GM23338 (cell line): ENCODE measurements around the gene COA1. TPM values are rescaled to one million over a fixed set of nuclear protein-coding genes. Genes with fewer than 3 reads are reported as not detected.

ENCODE experiments used
- ATAC-seq: fragments of 200-7000 bp; cut with Tn5 transposase; 3 replicates; pipeline ENCODE4 v1.9.1; 2020
- DNase-seq: peaks from one replicate; pipeline ENCODE4 v3.0.0-alpha.2; 2015; ENCODE audit warnings: low spot score
- H2AFZ ChIP-seq: fragments of 200-600 bp; sonication (generic); 2 replicates; pipeline ENCODE4 v1.8.0; 2016; ENCODE audit warnings: antibody characterized with exemption, mild to moderate bottlenecking, moderate library complexity
- H3F3A ChIP-seq: fragments of 200-600 bp; sonication (generic); replicated peaks from 2 replicates; pipeline ENCODE4 v1.8.0; 2017; ENCODE audit warnings: antibody characterized with exemption, mixed run types, low read depth
- H3K27ac ChIP-seq: fragments of 200-600 bp; sonication (generic); 2 replicates; pipeline ENCODE4 v1.6.1; 2016; ENCODE audit warnings: low read depth
- H3K27me3 ChIP-seq: fragments of 200-600 bp; sonication (generic); 2 replicates; pipeline ENCODE4 v1.8.0; 2016; ENCODE audit warnings: mild to moderate bottlenecking, mixed run types, moderate library complexity; ENCODE audit not compliant: insufficient read depth
- H3K36me3 ChIP-seq: fragments of 200-600 bp; sonication (generic); 2 replicates; pipeline ENCODE4 v1.8.0; 2016; ENCODE audit warnings: mild to moderate bottlenecking; ENCODE audit not compliant: insufficient read depth
- H3K4me1 ChIP-seq: fragments of 200-600 bp; sonication (generic); 2 replicates; pipeline ENCODE4 v1.8.0; 2016; ENCODE audit warnings: mild to moderate bottlenecking, moderate library complexity; ENCODE audit not compliant: insufficient read depth
- H3K4me2 ChIP-seq: fragments of 200-600 bp; sonication (generic); 2 replicates; pipeline ENCODE4 v1.7.1; 2017; ENCODE audit warnings: mixed run types
- H3K4me3 ChIP-seq: fragments of 200-600 bp; sonication (generic); 2 replicates; pipeline ENCODE4 v1.6.1; 2016; ENCODE audit warnings: mixed run types
- H3K79me2 ChIP-seq: fragments of 200-600 bp; sonication (generic); replicated peaks from 2 replicates; pipeline ENCODE4 v1.8.0; 2017; ENCODE audit warnings: mild to moderate bottlenecking; ENCODE audit not compliant: insufficient read depth
- H3K9me2 ChIP-seq: fragments of 200-600 bp; sonication (generic); 2 replicates; pipeline ENCODE4 v1.8.0; 2017; ENCODE audit not compliant: insufficient read depth
- H4K20me1 ChIP-seq: fragments of 200-600 bp; sonication (generic); replicated peaks from 2 replicates; pipeline ENCODE4 v1.8.0; 2017; ENCODE audit warnings: mild to moderate bottlenecking; ENCODE audit not compliant: insufficient read depth
- H3K27ac Mint-ChIP-seq: 2 replicates; pipeline ENCODE4 v1.8.0; 2020; ENCODE audit warnings: inconsistent platforms, mild to moderate bottlenecking, moderate library complexity, mixed read lengths
- H3K27me3 Mint-ChIP-seq: 3 replicates; pipeline ENCODE4 v1.8.0; 2022; ENCODE audit warnings: low read depth, mild to moderate bottlenecking, moderate library complexity, mixed read lengths, inconsistent platforms; ENCODE audit not compliant: insufficient read depth, poor library complexity
- H3K36me3 Mint-ChIP-seq: 3 replicates; pipeline ENCODE4 v1.8.0; 2021; ENCODE audit warnings: low read depth, mild to moderate bottlenecking, inconsistent platforms, moderate library complexity, mixed read lengths
- H3K4me1 Mint-ChIP-seq: 3 replicates; pipeline ENCODE4 v1.8.0; 2020; ENCODE audit warnings: mild to moderate bottlenecking, inconsistent platforms, mixed read lengths
- H3K4me3 Mint-ChIP-seq: 3 replicates; pipeline ENCODE4 v1.8.0; 2021; ENCODE audit warnings: moderate library complexity, mild to moderate bottlenecking, inconsistent platforms, mixed read lengths
- H3K9me3 Mint-ChIP-seq: 3 replicates; pipeline ENCODE4 v1.8.0; 2020; ENCODE audit warnings: moderate library complexity, mild to moderate bottlenecking, inconsistent platforms, mixed read lengths
- CTCF ChIP-seq, 2 experiments: fragments of 200-600 bp in 1 of 2; sonication (generic) in 1 of 2; conservative IDR thresholded peaks; 2 replicates each; pipeline versions ENCODE4 v1.5.1 to v1.6.1; 2016 to 2017; ENCODE audit warnings: antibody characterized with exemption in 2 of 2, low read depth in 2 of 2, mild to moderate bottlenecking in 2 of 2, moderate library complexity in 1 of 2
- ZNF331 ChIP-seq: fragments of 250-450 bp; sonication (Bioruptor Pico); IDR thresholded peaks from 2 replicates; pipeline ENCODE4 v1.5.0; 2020; ENCODE audit warnings: low read depth, mild to moderate bottlenecking, moderate library complexity
- ZNF462 ChIP-seq: fragments of 250-450 bp; sonication (Bioruptor Pico); IDR thresholded peaks from 2 replicates; pipeline ENCODE4 v1.5.0; 2020; ENCODE audit warnings: mild to moderate bottlenecking, moderate library complexity
- polyA plus RNA-seq: library from polyadenylated mRNA; unstranded; fragments of >200 nt; fragmentation: Nextera tagmentation; extraction: Ambion mirVana; gene quantifications from 2 replicates; pipeline ENCODE4 v1.2.1, GENCODE V29; 2016
- total RNA-seq: library from RNA; depleted of rRNA; stranded (reverse); fragments of >200 nt; shearing (Covaris generic); gene quantifications from 2 replicates; pipeline ENCODE4 v1.2.3, GENCODE V29; 2014

COA1 gene
- total and polyA plus RNA-seq, 2 experiments from 2014 or later: 156 to 158 TPM

- Histone ChIP-seq H3K36me3 (no peaks in the 10 kb centered on the region), H3K27me3 (no peaks in the 10 kb centered on the region), H2AFZ (no peak overlapping the region), H3F3A (no peaks in the 10 kb centered on the region), H3K9me2 (no peaks in the 10 kb centered on the region), H3K27ac (no peak overlapping the region), H3K79me2 (peaks cover 86% of the 10 kb centered on the region), H3K4me3 (no peak overlapping the region), H3K4me1 (peaks cover 45% of the 10 kb centered on the region), H4K20me1 (peaks cover 3% of the 10 kb centered on the region; the same call in 1 of the 2 replicates), H3K4me2 (no peak overlapping the region)
- Mint-ChIP-seq H3K4me3 (no peak overlapping the region), H3K27ac (no peak overlapping the region), H3K27me3 (no peaks in the 10 kb centered on the region), H3K36me3 (peaks cover 17% of the 10 kb centered on the region), H3K9me3 (peaks cover 4% of the 10 kb centered on the region; the same call in 2 of the 3 replicates), H3K4me1 (peaks cover 31% of the 10 kb centered on the region)
- ATAC-seq (no peak), DNase-seq (peak; percentile 43)
- TF ChIP-seq ZNF462 (CRISPR knock-in tag) (no peak), ZNF331 (CRISPR knock-in tag) (no peak), CTCF (conservative IDR thresholded peaks at IDR 0.05; ENCODE audit: low read depth in 2 of 2) (peak; percentile 59 to 66)
These were observed 29.2 kb downstream of the COA1 start for GRCh38 chr7:43700059-43700501.
